HEK293 (cell line): Measurements from ENCODE around the gene THAP11.

Experiments
- ATF2 ChIP-seq: fragments of 450-650 bp; formaldehyde crosslinking; IDR thresholded peaks from 2 replicates; pipeline ENCODE4 v1.5.1; 2016; ENCODE audit warnings: missing biosample characterization, missing genetic modification characterization, low read depth
- CTCF ChIP-seq: fragments of 450-650 bp; formaldehyde crosslinking; IDR thresholded peaks from 2 replicates; pipeline ENCODE4 v1.5.1; 2016; ENCODE audit warnings: missing biosample characterization, missing genetic modification characterization
- EGR2 ChIP-seq: fragments of 450-650 bp; formaldehyde crosslinking; IDR thresholded peaks from 2 replicates; pipeline ENCODE4 v1.5.1; 2016; ENCODE audit warnings: low read depth, missing biosample characterization, missing genetic modification characterization
- MEIS1 ChIP-seq: sonication (generic); formaldehyde crosslinking; IDR thresholded peaks from 2 replicates; pipeline ENCODE4 v1.8.1; 2022; ENCODE audit warnings: missing genetic modification reagents, mild to moderate bottlenecking, borderline replicate concordance
- REST ChIP-seq: fragments of 450-650 bp; formaldehyde crosslinking; IDR thresholded peaks from 2 replicates; pipeline ENCODE4 v1.5.1; 2016; ENCODE audit warnings: missing biosample characterization, missing genetic modification characterization
- TCF7L2 ChIP-seq: IDR thresholded peaks from 2 replicates; pipeline ENCODE4 v1.6.1; 2011; ENCODE audit warnings: low read depth, mild to moderate bottlenecking, inconsistent platforms, low read length, moderate library complexity, borderline replicate concordance
- WT1 ChIP-seq: fragments of 450-650 bp; formaldehyde crosslinking; IDR thresholded peaks from 2 replicates; pipeline ENCODE4 v1.5.1; 2016; ENCODE audit warnings: missing biosample characterization, missing genetic modification characterization
- ZNF391 ChIP-seq: fragments of 450-650 bp; formaldehyde crosslinking; IDR thresholded peaks from 2 replicates; pipeline ENCODE4 v1.5.1; 2016; ENCODE audit warnings: low read depth, missing biosample characterization, missing genetic modification characterization, borderline replicate concordance
- ZNF571 ChIP-seq: fragments of 450-650 bp; formaldehyde crosslinking; IDR thresholded peaks from 2 replicates; pipeline ENCODE4 v1.5.0; 2017; ENCODE audit warnings: missing biosample characterization, missing genetic modification characterization
- ZNF610 ChIP-seq: fragments of 450-650 bp; formaldehyde crosslinking; IDR thresholded peaks from 2 replicates; pipeline ENCODE4 v1.5.1; 2016; ENCODE audit warnings: missing biosample characterization, missing genetic modification characterization, borderline replicate concordance

GRCh38 chr16:67888331-67888730, 46.2 kb downstream of the THAP11 start:
- TF ChIP-seq MEIS1 (CRISPR knock-in tag) = no peak
- TF ChIP-seq REST (tag by site-specific recombination) = no peak
- TF ChIP-seq CTCF (tag by site-specific recombination) = no peak
- TF ChIP-seq WT1 (tag by site-specific recombination) = no peak
- no peak for TF ChIP-seq TCF7L2
- no peak for TF ChIP-seq ZNF391 (tag by site-specific recombination)
- TF ChIP-seq ZNF610 (tag by site-specific recombination) = no peak
- TF ChIP-seq EGR2 (tag by site-specific recombination) = no peak
- no peak for TF ChIP-seq ATF2 (tag by site-specific recombination)
- TF ChIP-seq ZNF571 = no peak
